ENCODE results near the gene ZSCAN10. TPM values are rescaled to one million over a fixed set of nuclear protein-coding genes. Genes with fewer than 3 reads are reported as not detected.

Gene ZSCAN10
- 0.66 TPM for polyA plus RNA-seq
- long read RNA-seq, donor 1 = 0 reads
- long read RNA-seq, donor 2 = 0 reads
- long read RNA-seq, donor 3 = 0 reads
- long read RNA-seq, donor 4 = 0 reads
- long read RNA-seq, donor 5 = 0 reads
- long read RNA-seq, donor 6 = 0 reads
- long read RNA-seq, donor 7 = 0 reads
- long read RNA-seq, donor 8 = 0 reads
- long read RNA-seq, donor 9 = 0 reads
- long read RNA-seq, donor 10 = 0 reads
- long read RNA-seq, donor 11 = 0 reads

DNA sequence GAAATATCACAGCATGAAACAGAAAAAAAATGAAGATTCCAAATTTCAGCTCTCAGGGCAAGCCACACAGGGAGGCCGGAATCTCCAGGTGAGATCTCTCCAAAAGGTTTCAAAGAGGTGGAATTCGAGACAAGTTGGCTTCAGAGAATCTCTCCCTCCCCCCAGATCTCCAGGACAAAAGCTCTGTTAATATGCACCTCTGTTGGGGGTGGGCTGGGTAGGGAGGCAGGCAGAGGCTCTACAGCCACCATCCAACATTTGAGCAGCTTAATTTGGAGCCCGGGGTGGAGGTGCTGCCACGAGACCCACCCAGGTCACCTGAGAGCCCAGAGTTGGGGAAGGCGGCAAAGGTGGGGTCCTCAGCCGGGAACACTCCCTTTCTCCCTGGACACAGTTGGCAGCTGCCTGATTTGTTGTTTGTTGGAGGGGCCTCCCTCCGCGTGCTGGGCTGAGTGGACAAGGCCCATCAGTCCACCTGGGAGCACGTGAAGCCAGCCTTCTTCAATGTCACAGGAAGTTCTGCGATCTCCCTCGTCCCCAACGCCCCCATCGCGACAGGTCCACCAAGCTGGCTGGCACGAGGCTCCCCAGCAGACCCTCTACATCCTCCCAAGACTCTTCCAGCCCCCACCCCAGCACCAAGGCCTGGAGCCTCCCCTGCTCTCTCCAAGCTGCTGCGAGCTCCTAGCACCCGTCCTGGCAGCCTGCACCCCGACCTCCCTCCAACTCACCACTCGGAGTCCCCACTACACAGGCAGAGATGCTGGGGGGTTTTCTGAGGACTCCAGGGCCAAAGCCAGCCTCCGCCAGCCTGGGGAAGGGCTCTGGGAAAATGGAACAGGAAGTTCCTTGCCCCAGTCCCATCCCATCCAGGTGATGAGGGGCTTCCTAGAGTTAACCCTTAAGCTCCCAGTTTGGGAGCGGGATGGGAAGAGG is at the start of gene ZSCAN10:
Gene ZSCAN10 (minus strand): TSS at position 836 of the 936 bp plus-strand sequence. CDS start 6,357 bp downstream, outside the sequence.
- Histone ChIP-seq H3K4me3 (ENCODE audit: low read length) (no peak within 1 kb of the TSS), H3K9me3 (ENCODE audit: control insufficient read depth, low read depth, low read length) (no peaks in the 10 kb centered on the region), H3K4me1 (ENCODE audit: control insufficient read depth, insufficient read depth, low read length) (peaks cover 14% of the 10 kb centered on the region), H3K27ac (ENCODE audit: low read length) (no peak within 1 kb of the TSS), H3K27me3 (ENCODE audit: control insufficient read depth, insufficient read depth, low read length) (peaks cover 41% of the 10 kb centered on the region), H3K36me3 (ENCODE audit: control insufficient read depth, insufficient read depth, low read length) (no peaks in the 10 kb centered on the region)
- WGBS (ENCODE audit: insufficient coverage, low lambda C conversion rate) = no CpG with 5 or more reads among the region's 21 CpGs
- no peak for DNase-seq

- peaks cover 42% of the 10 kb centered on the region for H3K4me1 ChIP-seq (ENCODE audit: control insufficient read depth, insufficient read depth, low read length)
- no peaks in the 10 kb centered on the region for H3K9me3 ChIP-seq (ENCODE audit: control insufficient read depth, low read depth, low read length)
- DNase-seq = no peak
- peaks cover 2% of the 10 kb centered on the region for H3K27me3 ChIP-seq (ENCODE audit: control insufficient read depth, insufficient read depth, low read length)
- no peak overlapping the region for H3K27ac ChIP-seq (ENCODE audit: low read length)
- no CpG with 5 or more reads among the region's 13 CpGs for WGBS (ENCODE audit: insufficient coverage, low lambda C conversion rate)
- no peaks in the 10 kb centered on the region for H3K36me3 ChIP-seq (ENCODE audit: control insufficient read depth, insufficient read depth, low read length)
- H3K4me3 ChIP-seq (ENCODE audit: low read length) = no peak overlapping the region
Observed at GRCh38 chr16:3148256-3149192, 49.4 kb upstream of the ZSCAN10 start.

- Histone ChIP-seq H3K27me3 (ENCODE audit: control insufficient read depth, insufficient read depth, low read length) (peaks cover 2% of the 10 kb centered on the region), H3K4me3 (ENCODE audit: low read length) (no peak overlapping the region), H3K27ac (ENCODE audit: low read length) (no peak overlapping the region), H3K9me3 (ENCODE audit: control insufficient read depth, low read depth, low read length) (no peaks in the 10 kb centered on the region), H3K36me3 (ENCODE audit: control insufficient read depth, insufficient read depth, low read length) (peaks cover 3% of the 10 kb centered on the region), H3K4me1 (ENCODE audit: control insufficient read depth, insufficient read depth, low read length) (peaks cover 48% of the 10 kb centered on the region)
- no peak for DNase-seq
- WGBS (ENCODE audit: insufficient coverage, low lambda C conversion rate) = no CpG with 5 or more reads among the region's 5 CpGs
Observed at GRCh38 chr16:3147757-3148104, 48.6 kb upstream of the ZSCAN10 start.

- H3K4me3 ChIP-seq (ENCODE audit: low read length) = no peak overlapping the region
- no peak for DNase-seq
- peaks cover 8% of the 10 kb centered on the region for H3K36me3 ChIP-seq (ENCODE audit: control insufficient read depth, insufficient read depth, low read length)
- H3K27ac ChIP-seq (ENCODE audit: low read length) = no peak overlapping the region
- peaks cover 2% of the 10 kb centered on the region for H3K27me3 ChIP-seq (ENCODE audit: control insufficient read depth, insufficient read depth, low read length)
- no CpG with 5 or more reads among the region's 16 CpGs for WGBS (ENCODE audit: insufficient coverage, low lambda C conversion rate)
- no peaks in the 10 kb centered on the region for H3K9me3 ChIP-seq (ENCODE audit: control insufficient read depth, low read depth, low read length)
- peaks cover 46% of the 10 kb centered on the region for H3K4me1 ChIP-seq (ENCODE audit: control insufficient read depth, insufficient read depth, low read length)
Observed at GRCh38 chr16:3147046-3147756, 48.1 kb upstream of the ZSCAN10 start.

- Histone ChIP-seq H3K27ac (ENCODE audit: low read length) (no peak overlapping the region), H3K36me3 (ENCODE audit: control insufficient read depth, insufficient read depth, low read length) (peaks cover 22% of the 10 kb centered on the region), H3K9me3 (ENCODE audit: control insufficient read depth, low read depth, low read length) (no peaks in the 10 kb centered on the region), H3K4me3 (ENCODE audit: low read length) (no peak overlapping the region), H3K27me3 (ENCODE audit: control insufficient read depth, insufficient read depth, low read length) (no peaks in the 10 kb centered on the region), H3K4me1 (ENCODE audit: control insufficient read depth, insufficient read depth, low read length) (peaks cover 31% of the 10 kb centered on the region)
- no CpG with 5 or more reads among the region's 12 CpGs for WGBS (ENCODE audit: insufficient coverage, low lambda C conversion rate)
- DNase-seq = no peak
Observed at GRCh38 chr16:3145660-3146059, 46.6 kb upstream of the ZSCAN10 start.

GRCh38 chr16:3145151-3145550 is 46.1 kb upstream of the ZSCAN10 start:
- peaks cover 31% of the 10 kb centered on the region for H3K4me1 ChIP-seq (ENCODE audit: control insufficient read depth, insufficient read depth, low read length)
- WGBS (ENCODE audit: insufficient coverage, low lambda C conversion rate) = no CpG with 5 or more reads among the region's 10 CpGs
- no peak overlapping the region for H3K4me3 ChIP-seq (ENCODE audit: low read length)
- no peak overlapping the region for H3K27ac ChIP-seq (ENCODE audit: low read length)
- no peaks in the 10 kb centered on the region for H3K9me3 ChIP-seq (ENCODE audit: control insufficient read depth, low read depth, low read length)
- H3K27me3 ChIP-seq (ENCODE audit: control insufficient read depth, insufficient read depth, low read length) = no peaks in the 10 kb centered on the region
- no peak for DNase-seq
- H3K36me3 ChIP-seq (ENCODE audit: control insufficient read depth, insufficient read depth, low read length) = peaks cover 22% of the 10 kb centered on the region

DNA sequence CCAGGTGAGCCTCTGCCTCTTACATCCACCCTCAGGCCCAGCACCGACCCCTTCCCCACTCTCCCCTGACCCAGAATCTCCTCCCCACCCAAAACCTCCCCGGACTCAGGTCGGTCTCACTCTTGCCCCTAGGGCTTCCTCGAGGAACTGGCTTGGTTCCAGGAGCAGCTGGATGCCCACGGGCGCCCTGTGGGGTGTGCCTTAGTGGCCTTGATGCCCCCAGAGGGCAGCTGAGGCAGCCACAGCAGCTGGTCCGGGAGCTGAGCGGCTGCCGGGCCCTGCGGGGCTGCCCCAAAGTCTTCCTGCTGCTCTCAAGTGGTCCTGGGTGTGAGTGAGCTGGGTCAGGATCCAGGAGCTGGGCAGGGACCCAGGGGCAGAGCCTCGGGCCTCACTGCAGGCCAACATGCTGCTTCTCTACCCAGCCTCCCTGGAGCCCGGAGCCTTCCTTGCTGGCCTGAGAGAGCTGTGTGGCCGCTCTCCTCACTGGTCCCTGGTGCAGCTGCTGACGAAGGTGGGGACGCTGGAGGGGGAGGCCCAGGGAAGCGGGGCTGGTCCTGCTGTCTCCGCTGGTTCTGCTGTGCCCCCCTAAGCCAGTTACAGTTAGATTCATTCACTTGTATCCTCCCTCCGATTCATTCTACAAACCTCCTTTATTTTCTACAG is 45.4 kb upstream of the ZSCAN10 start:
- Histone ChIP-seq H3K27ac (ENCODE audit: low read length) (peak overlapping the region; percentile 67), H3K4me1 (ENCODE audit: control insufficient read depth, insufficient read depth, low read length) (peaks cover 26% of the 10 kb centered on the region), H3K9me3 (ENCODE audit: control insufficient read depth, low read depth, low read length) (no peaks in the 10 kb centered on the region), H3K27me3 (ENCODE audit: control insufficient read depth, insufficient read depth, low read length) (no peaks in the 10 kb centered on the region), H3K36me3 (ENCODE audit: control insufficient read depth, insufficient read depth, low read length) (peaks cover 22% of the 10 kb centered on the region), H3K4me3 (ENCODE audit: low read length) (no peak overlapping the region)
- DNase-seq = no peak
- no CpG with 5 or more reads among the region's 18 CpGs for WGBS (ENCODE audit: insufficient coverage, low lambda C conversion rate)

DNA sequence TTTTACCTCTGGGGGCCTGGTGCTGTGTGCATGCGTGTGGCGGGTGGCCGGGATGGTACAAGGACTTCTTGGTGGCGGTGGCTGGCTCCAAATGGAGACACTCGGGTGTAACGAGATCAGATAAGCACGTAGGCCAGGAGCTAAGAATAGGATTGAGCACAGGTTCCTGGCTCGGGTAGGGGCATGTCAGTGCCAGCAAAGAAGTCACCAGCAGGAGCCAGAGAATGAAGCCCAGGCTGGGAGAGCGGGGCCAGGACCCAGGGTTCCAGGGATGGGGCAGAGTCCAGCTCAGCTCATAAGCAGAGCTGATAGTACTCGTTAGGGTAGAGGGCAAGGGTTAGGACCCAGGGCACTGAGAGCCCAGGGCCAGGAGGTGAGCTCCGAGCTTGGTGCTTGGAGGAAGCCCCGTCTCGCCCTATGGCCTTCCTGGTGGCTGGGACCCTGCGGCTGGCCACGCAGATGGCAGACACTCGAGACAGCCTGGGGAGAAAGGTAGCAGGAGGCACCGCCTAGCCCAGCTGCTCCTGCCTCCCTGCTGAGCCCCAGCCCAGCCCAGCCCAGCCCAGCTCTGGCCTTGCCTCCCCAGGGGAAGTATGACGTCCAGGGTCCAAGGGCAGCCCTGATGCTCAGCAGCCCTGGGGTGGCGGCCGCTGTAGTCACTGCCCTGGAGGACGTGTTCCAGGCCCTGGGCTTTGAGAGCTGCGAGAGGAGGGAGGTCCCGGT is 44.7 kb upstream of the ZSCAN10 start:
- WGBS (ENCODE audit: insufficient coverage, low lambda C conversion rate) = no CpG with 5 or more reads among the region's 23 CpGs
- peak; percentile 69 to 87 for DNase-seq
- no peak overlapping the region for H3K4me3 ChIP-seq (ENCODE audit: low read length)
- no peaks in the 10 kb centered on the region for H3K27me3 ChIP-seq (ENCODE audit: control insufficient read depth, insufficient read depth, low read length)
- peaks cover 26% of the 10 kb centered on the region for H3K36me3 ChIP-seq (ENCODE audit: control insufficient read depth, insufficient read depth, low read length)
- H3K27ac ChIP-seq (ENCODE audit: low read length) = peak overlapping the region; percentile 67
- no peaks in the 10 kb centered on the region for H3K9me3 ChIP-seq (ENCODE audit: control insufficient read depth, low read depth, low read length)
- peaks cover 23% of the 10 kb centered on the region for H3K4me1 ChIP-seq (ENCODE audit: control insufficient read depth, insufficient read depth, low read length)

- WGBS (ENCODE audit: insufficient coverage, low lambda C conversion rate) = no CpG with 5 or more reads among the region's 11 CpGs
- Histone ChIP-seq H3K27ac (ENCODE audit: low read length) (peak overlapping the region; percentile 67), H3K4me1 (ENCODE audit: control insufficient read depth, insufficient read depth, low read length) (peaks cover 23% of the 10 kb centered on the region), H3K36me3 (ENCODE audit: control insufficient read depth, insufficient read depth, low read length) (peaks cover 32% of the 10 kb centered on the region), H3K27me3 (ENCODE audit: control insufficient read depth, insufficient read depth, low read length) (no peaks in the 10 kb centered on the region), H3K9me3 (ENCODE audit: control insufficient read depth, low read depth, low read length) (no peaks in the 10 kb centered on the region), H3K4me3 (ENCODE audit: low read length) (no peak overlapping the region)
- DNase-seq = no peak
Observed at GRCh38 chr16:3143189-3143588, 44.1 kb upstream of the ZSCAN10 start.
